NCI-H2227 (cell line): ENCODE results near the gene TMEM131.
"Not testable (repeated sequence)": the region's sequence is repeated elsewhere in the genome, so short reads cannot be mapped to it uniquely, and the experiment has no call there.

Source experiments
- DNase-seq: peaks from one replicate; lab custom pipeline; 2025; ENCODE audit not compliant: unreplicated experiment; lab: John Stamatoyannopoulos, UW

TMEM131 gene, protein sequence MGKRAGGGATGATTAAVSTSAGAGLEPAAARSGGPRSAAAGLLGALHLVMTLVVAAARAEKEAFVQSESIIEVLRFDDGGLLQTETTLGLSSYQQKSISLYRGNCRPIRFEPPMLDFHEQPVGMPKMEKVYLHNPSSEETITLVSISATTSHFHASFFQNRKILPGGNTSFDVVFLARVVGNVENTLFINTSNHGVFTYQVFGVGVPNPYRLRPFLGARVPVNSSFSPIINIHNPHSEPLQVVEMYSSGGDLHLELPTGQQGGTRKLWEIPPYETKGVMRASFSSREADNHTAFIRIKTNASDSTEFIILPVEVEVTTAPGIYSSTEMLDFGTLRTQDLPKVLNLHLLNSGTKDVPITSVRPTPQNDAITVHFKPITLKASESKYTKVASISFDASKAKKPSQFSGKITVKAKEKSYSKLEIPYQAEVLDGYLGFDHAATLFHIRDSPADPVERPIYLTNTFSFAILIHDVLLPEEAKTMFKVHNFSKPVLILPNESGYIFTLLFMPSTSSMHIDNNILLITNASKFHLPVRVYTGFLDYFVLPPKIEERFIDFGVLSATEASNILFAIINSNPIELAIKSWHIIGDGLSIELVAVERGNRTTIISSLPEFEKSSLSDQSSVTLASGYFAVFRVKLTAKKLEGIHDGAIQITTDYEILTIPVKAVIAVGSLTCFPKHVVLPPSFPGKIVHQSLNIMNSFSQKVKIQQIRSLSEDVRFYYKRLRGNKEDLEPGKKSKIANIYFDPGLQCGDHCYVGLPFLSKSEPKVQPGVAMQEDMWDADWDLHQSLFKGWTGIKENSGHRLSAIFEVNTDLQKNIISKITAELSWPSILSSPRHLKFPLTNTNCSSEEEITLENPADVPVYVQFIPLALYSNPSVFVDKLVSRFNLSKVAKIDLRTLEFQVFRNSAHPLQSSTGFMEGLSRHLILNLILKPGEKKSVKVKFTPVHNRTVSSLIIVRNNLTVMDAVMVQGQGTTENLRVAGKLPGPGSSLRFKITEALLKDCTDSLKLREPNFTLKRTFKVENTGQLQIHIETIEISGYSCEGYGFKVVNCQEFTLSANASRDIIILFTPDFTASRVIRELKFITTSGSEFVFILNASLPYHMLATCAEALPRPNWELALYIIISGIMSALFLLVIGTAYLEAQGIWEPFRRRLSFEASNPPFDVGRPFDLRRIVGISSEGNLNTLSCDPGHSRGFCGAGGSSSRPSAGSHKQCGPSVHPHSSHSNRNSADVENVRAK (N-terminal part only)

GRCh38 chr2:97995734-97996624, at the start of gene TMEM131:
TMEM131 (minus strand) TSS chr2:97995948; CDS start chr2:97995662, 286 bp downstream.
- peak; percentile 96 for DNase-seq

- not testable (repeated sequence) for DNase-seq
These were observed 49.0 kb upstream of the TMEM131 start for GRCh38 chr2:98044730-98045129.

DNA sequence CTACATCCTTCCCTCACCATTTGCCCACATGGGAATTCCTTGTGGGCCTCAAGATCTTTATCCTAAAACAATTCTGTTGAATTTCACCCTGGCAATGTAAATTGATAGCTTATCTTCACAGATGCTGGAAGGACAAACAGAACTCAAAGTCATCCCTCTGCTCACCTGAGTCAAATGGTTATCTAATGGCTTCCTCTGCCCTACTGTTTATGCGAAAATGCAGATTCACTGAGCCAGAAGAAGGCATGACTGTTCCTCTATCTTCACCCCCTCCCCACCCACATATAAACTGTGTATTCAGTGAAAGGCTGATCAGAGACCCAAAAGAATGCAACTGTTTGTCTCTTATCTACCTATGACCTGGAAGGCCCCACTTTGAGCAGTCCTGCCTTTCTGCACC, 47.4 kb upstream of the TMEM131 start:
- no peak for DNase-seq

- DNase-seq: no peak
These were observed 44.7 kb upstream of the TMEM131 start for GRCh38 chr2:98040331-98040939.

DNA sequence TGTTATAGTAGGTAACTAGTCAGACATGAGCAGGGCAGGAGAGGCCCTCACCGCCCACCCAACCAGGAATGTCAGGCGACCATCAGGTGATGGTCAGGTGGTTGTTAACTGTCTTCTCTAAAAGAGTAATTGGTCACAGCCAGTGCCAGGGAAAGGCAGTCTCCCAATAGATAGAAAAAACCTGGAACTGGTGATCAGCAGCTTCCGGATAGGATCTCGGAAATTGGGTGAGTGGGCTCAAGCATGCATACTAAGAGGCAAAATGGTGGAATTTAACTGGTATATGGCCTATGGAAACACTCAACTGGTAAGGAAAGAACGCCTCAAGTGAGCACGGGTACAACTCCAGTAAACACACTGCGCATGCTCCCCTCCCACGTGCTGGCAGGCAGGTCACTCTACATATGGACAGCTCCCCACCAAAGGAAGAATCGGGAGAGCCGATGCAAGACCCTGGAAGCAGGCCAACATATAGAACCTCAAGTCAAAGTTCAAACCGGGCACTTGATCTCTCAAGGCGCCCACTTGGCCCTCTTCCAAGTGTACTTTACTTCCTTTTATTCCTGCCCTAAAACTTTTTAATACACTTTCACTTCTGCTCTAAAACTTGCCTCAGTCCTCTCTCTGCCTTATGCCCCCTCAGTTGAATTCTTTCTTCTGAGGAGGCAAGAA, 43.5 kb upstream of the TMEM131 start:
- no peak for DNase-seq

GRCh38 chr2:98037666-98038336, 42.1 kb upstream of the TMEM131 start:
- DNase-seq: no peak

DNA sequence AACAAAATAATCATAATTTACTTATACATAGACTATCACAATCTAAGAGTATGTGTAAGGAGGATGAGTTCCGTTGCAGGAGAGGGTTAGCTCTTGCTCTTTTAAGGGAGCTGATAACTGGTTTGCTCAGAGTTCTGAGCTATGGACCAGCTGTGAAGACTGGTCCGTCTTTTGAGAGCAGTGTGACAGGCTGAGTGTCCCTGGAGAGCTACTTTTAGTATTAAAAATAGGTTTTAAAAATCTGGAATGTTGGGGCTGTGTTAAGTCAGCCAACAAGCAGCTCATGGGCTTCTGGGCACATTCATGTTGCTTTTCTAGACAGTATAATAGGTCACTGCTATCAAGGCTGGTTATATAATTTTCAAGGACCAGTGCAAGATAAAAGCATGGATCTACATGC, 41.5 kb upstream of the TMEM131 start:
- DNase-seq: no peak

DNA sequence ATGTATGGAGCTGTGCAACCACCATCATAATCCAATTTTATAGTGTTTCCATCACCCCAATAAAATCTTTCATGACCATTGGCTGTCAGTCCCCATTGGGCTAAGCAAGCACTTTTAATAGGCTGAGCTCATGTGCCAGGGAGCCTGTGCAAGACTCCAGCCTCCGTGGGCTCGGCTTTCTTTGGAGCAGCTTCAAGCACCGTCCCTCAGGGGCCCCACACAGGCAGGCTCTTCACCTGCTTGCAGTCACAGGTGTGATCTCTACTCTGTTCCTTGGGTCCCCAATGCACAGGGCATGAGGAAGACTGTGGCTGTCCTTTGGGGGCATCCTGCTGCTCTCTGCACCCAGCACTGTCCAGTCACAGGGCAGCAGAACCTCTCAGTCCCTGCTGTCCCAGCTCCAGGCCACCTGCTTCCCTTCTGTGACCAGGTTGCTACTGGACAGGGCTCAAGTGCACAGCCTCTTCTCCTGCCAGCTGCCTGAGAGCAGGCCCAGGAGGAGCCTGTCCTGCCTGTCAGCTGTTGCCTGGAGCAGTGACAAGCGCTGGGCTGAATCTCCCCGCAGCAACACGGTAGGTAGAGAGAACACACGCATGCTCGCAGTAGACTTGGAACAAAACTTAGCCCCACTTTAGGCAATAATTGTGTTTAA, 40.7 kb upstream of the TMEM131 start:
- DNase-seq: no peak

GRCh38 chr2:98034745-98035144, 39.0 kb upstream of the TMEM131 start:
- DNase-seq: no peak

- no peak for DNase-seq
These were observed 36.3 kb upstream of the TMEM131 start for GRCh38 chr2:98032086-98032485.

DNA sequence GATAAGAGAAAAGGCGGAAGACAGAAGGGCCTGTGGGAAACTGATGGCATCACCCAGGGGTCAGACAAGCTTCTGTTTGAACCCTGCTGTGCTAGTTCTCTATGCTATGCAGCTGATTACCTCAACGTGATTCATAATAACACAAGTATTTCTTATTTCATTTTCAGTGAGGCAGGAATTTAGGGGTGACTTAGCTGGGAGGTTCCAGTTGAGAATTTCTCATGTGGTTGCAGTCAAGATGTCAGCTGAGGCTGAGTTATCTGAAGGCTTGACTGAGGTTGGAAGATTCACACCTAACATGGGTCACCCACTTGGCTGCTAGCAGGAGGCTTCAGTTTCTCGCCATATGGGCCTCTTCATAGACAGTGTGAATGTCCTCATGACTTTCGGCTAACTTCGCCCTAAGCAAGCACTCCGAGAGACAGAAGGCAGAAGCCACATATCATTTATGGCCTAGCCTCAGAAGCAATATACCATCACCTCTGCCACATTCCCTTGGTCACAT, 34.0 kb upstream of the TMEM131 start:
- no peak for DNase-seq

GRCh38 chr2:98028931-98029717, 33.4 kb upstream of the TMEM131 start:
- no peak for DNase-seq

DNA sequence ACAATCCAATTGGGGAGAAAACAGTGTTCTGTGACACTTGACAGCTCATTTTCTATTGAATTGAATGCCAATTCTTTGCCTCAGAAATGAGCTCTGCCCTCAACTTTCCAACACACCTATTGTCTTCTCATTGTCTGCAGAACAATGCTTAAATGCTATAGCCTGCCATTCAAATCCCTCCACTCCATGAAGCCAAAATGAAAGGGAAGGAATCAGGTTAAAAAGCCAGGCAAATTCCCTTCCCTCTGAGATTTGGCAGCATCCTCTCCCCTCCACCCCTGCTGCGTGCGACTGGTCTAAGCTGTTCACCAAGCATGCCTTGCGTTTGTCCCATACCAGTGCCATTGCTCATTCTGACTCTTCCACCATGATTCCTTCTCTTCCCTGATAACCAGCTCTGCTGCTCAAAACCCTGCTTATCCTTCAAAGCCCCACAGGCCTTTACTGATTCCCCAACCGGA, 32.4 kb upstream of the TMEM131 start:
- DNase-seq: no peak

GRCh38 chr2:98027538-98027937, 31.8 kb upstream of the TMEM131 start:
- DNase-seq: no peak

GRCh38 chr2:98026927-98027522, 31.3 kb upstream of the TMEM131 start:
- no peak for DNase-seq

GRCh38 chr2:98026292-98026691, 30.5 kb upstream of the TMEM131 start:
- no peak for DNase-seq
